Body of pancreas (tissue), 4 donors: ENCODE measurements around the gene RAB11FIP5. TPM values are rescaled to one million over a fixed set of nuclear protein-coding genes. Genes with fewer than 3 reads are reported as not detected.

Experiments used
- ATAC-seq: fragments of 150-250 bp; one replicate; pipeline ENCODE4 v1.9.1; 2016
- DNase-seq, 4 donors: peaks; one replicate each; pipeline ENCODE4 v3.0.0-alpha.2; 2019
- H3K27ac ChIP-seq, 4 donors: fragments of 200-600 bp; sonication (generic); 1 replicate in 3 of 4; 2 replicates in 1 of 4; pipeline versions ENCODE4 v1.5.1 to v1.6.1; 2016 to 2019; ENCODE audit warnings: mild to moderate bottlenecking in 1 of 4, mixed read lengths in 1 of 4, moderate library complexity in 1 of 4
- H3K27me3 ChIP-seq, 2 donors: fragments of 200-600 bp; sonication (generic); one replicate each; pipeline ENCODE4 v1.6.0; 2016; ENCODE audit warnings: mild to moderate bottlenecking in 1 of 2
- H3K36me3 ChIP-seq, 2 donors: fragments of 200-600 bp; sonication (generic); replicated peaks in 1 of 2; 2 replicates each; pipeline ENCODE4 v1.5.1; 2016; ENCODE audit warnings: low read depth in 2 of 2; ENCODE audit not compliant: insufficient read depth in 1 of 2
- H3K4me1 ChIP-seq: fragments of 200-600 bp; sonication (generic); one replicate; pipeline ENCODE4 v1.6.0; 2016
- H3K4me3 ChIP-seq, 2 donors: fragments of 200-600 bp; sonication (generic); 1 replicate in 1 of 2; 2 replicates in 1 of 2; pipeline ENCODE4 v1.5.1; 2016 to 2019
- H3K9me3 ChIP-seq, 3 donors: fragments of 200-600 bp; sonication (generic); 1 replicate in 2 of 3; 2 replicates in 1 of 3; pipeline ENCODE4 v1.5.1; 2016
- CTCF ChIP-seq, 7 experiments: fragments of 450-650 bp in 4 of 7; fragments of 200-600 bp in 3 of 7; sonication (generic) in 3 of 7; IDR thresholded peaks; one replicate each; pipeline ENCODE4 v1.5.1; 2016 to 2019; ENCODE audit warnings: antibody characterized with exemption in 7 of 7
- POLR2A ChIP-seq, 3 donors: fragments of 450-650 bp; IDR thresholded peaks; one replicate each; pipeline ENCODE4 v1.6.1; 2016; ENCODE audit warnings: antibody characterized with exemption in 3 of 3, mild to moderate bottlenecking in 2 of 3
- WGBS, 2 donors: methylation state at CpG; one replicate each; pipeline ENCODE4 v1.1.5; 2017; 5-methylcytosine and 5-hydroxymethylcytosine counted together
- intact Hi-C: fragments of 100-400 bp; cut with DNase I; formaldehyde crosslinking; loops from one replicate; pipeline ENCODE4 v1.15.1; 2023
- total RNA-seq, 2 donors: library from RNA; depleted of rRNA; stranded (reverse); fragments of >200 nt; gene quantifications; one replicate each; pipeline ENCODE4 v1.1.0, GENCODE V29; 2016

RAB11FIP5 gene, protein sequence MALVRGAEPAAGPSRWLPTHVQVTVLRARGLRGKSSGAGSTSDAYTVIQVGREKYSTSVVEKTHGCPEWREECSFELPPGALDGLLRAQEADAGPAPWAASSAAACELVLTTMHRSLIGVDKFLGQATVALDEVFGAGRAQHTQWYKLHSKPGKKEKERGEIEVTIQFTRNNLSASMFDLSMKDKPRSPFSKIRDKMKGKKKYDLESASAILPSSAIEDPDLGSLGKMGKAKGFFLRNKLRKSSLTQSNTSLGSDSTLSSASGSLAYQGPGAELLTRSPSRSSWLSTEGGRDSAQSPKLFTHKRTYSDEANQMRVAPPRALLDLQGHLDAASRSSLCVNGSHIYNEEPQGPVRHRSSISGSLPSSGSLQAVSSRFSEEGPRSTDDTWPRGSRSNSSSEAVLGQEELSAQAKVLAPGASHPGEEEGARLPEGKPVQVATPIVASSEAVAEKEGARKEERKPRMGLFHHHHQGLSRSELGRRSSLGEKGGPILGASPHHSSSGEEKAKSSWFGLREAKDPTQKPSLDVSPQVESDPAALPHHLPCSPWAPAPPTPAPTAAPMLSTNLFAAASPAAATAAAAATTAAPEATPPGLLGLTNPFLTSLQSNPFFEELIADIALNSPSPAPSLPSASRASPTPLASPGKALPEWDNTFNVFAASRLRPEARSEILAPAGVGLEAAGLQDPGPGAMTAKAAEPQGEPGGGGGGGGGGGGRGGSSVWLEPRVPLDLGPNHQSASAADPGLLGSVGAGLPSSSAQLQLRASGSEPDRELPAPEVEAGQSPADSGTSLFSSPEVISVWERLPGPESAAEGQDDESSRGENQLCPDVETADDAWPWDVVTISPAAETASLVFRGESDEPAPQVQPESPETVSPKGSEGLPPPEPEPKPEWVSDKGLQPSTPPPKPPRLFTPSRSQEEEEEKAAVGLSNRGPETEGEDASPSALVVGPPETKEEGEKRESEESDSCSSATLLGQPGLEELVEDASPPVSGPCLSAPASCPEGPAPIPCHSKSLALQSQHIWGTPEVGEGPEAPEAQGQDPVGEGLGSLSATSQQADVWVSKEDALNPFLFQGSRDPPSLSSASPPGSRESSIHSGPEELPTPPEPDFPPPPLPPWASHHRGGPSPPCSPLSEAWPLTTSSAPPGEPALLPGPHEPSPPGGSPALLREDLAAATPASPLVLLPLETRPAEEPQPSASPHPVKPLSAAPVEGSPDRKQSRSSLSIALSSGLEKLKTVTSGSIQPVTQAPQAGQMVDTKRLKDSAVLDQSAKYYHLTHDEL (N-terminal part only)
- 10 to 100 TPM; 19.2 to 39.6 TPM for total RNA-seq

DNA sequence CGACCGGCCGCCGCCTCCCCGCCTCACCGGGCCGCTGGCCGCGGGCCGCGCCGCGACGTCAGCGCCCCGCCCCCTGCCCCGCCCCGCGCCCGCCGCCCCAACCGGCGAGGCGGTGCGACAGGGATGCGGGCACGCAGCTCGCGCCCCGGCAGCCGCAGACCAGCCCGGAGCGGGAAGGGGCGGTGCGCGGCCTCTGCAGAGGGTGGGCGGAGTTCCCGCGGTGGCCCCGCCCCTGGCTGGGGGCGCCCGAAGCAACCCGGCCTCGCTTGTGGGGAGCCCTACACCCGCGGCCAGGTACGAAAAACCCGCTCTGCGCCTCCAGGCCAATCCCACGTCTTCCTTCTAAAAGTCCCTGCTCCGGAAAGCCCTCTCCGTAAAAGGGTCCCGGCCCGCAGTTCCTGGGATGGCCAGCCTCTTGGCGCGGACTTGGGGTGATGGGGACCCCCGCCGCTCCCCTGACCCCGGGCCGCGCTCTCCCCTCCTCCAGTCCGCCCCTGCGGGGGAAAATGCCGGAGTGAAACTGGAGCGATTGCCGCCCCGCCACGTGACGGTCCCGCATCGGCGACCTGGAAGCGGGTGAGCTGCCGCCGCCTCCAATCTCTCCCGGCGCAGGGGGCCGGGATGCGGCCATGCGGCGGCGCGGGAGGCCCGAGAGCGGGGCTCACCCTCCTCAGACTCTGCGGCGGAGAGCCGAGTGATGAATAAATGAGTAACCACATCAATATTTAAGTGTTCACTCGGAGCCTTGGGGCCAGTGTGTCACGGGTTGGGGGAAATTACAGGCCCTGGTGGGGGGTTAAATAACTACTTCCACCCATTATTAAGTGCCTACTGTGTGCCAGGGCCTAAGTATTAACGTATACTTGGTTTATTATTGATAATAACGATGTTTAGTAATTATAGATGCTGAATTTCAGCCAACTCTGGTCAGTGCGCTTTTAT, at the start of gene RAB11FIP5:
RAB11FIP5 (minus strand) TSS at position 36 of the 942 bp plus-strand sequence. CDS start 171 bp downstream, outside the sequence.
- H3K36me3 ChIP-seq: no peaks in the 10 kb centered on the region
- ATAC-seq: peak; percentile 84
- H3K27me3 ChIP-seq: no peaks in the 10 kb centered on the region
- peaks cover 29% of the 10 kb centered on the region for H3K4me1 ChIP-seq
- peak; percentile 32 to 71 (median 60) for TF ChIP-seq POLR2A (IDR thresholded peaks at IDR 0.05)
- peak in 2 of 7 experiments; percentile 7 to 19 for TF ChIP-seq CTCF (IDR thresholded peaks at IDR 0.05)
- intact Hi-C loops: no loop called here
- peak within 1 kb of the TSS; percentile 72 to 92 (median 90) for H3K27ac ChIP-seq
- peak within 1 kb of the TSS; percentile 57 to 83 for H3K4me3 ChIP-seq
- no peaks in the 10 kb centered on the region for H3K9me3 ChIP-seq
- 1 to 19% methylated on average over 5 to 83 of the region's 93 CpGs for WGBS, 2 donors
- DNase-seq: peak; percentile 78 to 89 (median 81)

DNA sequence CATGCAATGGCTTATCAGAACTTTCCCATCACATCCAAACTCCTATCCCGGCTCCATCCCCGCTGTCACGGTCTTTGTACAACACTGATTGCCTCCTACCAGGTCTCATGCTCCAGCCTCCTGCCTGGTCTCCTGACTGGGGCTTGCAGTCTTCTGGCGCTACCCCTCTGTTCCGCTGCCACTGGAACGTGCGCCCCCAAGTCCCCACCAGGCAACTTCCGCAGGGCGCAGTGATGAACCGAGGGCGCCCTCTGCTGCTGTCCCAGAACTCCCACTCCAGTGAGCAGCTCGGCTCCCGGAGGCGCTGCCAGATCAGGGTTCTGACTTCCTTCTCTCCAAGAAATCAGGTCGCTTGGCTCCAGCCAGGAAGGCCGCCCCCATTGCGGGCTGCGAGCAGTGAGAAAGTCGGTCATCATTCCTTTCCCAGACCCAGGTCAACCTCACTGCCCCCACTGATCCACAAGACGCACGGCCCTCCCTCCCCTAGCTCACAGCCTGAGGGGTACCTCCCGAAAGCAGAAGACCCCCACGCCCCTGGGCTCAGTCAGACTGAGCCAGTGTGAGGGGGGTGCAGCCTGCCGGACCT, 43.9 kb upstream of the RAB11FIP5 start:
- ATAC-seq: peak; percentile 47
- Histone ChIP-seq H3K4me1 (peaks cover 7% of the 10 kb centered on the region), H3K9me3 (no peaks in the 10 kb centered on the region), H3K27me3 (no peaks in the 10 kb centered on the region), H3K36me3 (no peaks in the 10 kb centered on the region), H3K4me3 (no peak overlapping the region), H3K27ac (no peak overlapping the region)
- TF ChIP-seq POLR2A (IDR thresholded peaks at IDR 0.05): no peak
- TF ChIP-seq CTCF (IDR thresholded peaks at IDR 0.05): peak; percentile 38 to 79 (median 62)
- intact Hi-C loops: loop anchor here (5.0 kb wide), 1 partner anchor 69 kb away; no protein-coding TSS in a partner anchor
- DNase-seq: peak; percentile 62 to 76 (median 66)
- WGBS, 2 donors: 16 to 53% methylated on average over 3 to 18 of the region's 24 CpGs

- Histone ChIP-seq H3K27me3 (no peaks in the 10 kb centered on the region), H3K9me3 (no peaks in the 10 kb centered on the region), H3K4me1 (no peaks in the 10 kb centered on the region), H3K27ac (no peak overlapping the region), H3K36me3 (no peaks in the 10 kb centered on the region), H3K4me3 (no peak overlapping the region)
- TF ChIP-seq POLR2A (IDR thresholded peaks at IDR 0.05): no peak
- no peak for TF ChIP-seq CTCF (IDR thresholded peaks at IDR 0.05)
- DNase-seq: no peak
- intact Hi-C loops: no loop called here
- ATAC-seq: no peak
- 70 to 90% methylated on average over 1 to 2 of the region's 2 CpGs for WGBS, 2 donors
These were observed 30.2 kb upstream of the RAB11FIP5 start for GRCh38 chr2:73142937-73143336.
